HepG2 (cell line): ENCODE data around the gene ZNF554. TPM values are rescaled to one million over a fixed set of nuclear protein-coding genes. Genes with fewer than 3 reads are reported as not detected.

ENCODE experiments used
- CERS6 ChIP-seq: sonication (generic); formaldehyde crosslinking; IDR thresholded peaks from 2 replicates; pipeline ENCODE4 v1.5.0; 2020; ENCODE audit warnings: missing genetic modification reagents
- DMAP1 ChIP-seq: IDR thresholded peaks from 2 replicates; pipeline ENCODE4 v1.6.1; 2016
- E2F2 ChIP-seq: sonication (generic); formaldehyde crosslinking; IDR thresholded peaks from 2 replicates; pipeline ENCODE4 v1.4.0; 2020; ENCODE audit warnings: missing genetic modification reagents, borderline replicate concordance
- IRF9 ChIP-seq: sonication (generic); formaldehyde crosslinking; IDR thresholded peaks from 2 replicates; pipeline ENCODE4 v1.8.0; 2022; ENCODE audit warnings: missing genetic modification reagents, mild to moderate bottlenecking, borderline replicate concordance
- KDM3A ChIP-seq: IDR thresholded peaks from 2 replicates; pipeline ENCODE4 v1.6.1; 2018; ENCODE audit warnings: low read depth, missing compliant biosample characterization
- MAFF ChIP-seq: IDR thresholded peaks from 2 replicates; pipeline ENCODE4 v1.6.1; 2011; ENCODE audit warnings: low read depth, low read length, improper control_type of control experiment
- NFAT5 ChIP-seq: sonication (generic); formaldehyde crosslinking; IDR thresholded peaks from 2 replicates; pipeline ENCODE4 v1.4.0; 2020; ENCODE audit warnings: missing genetic modification reagents
- NFIC ChIP-seq: IDR thresholded peaks from 2 replicates; pipeline ENCODE4 v1.6.1; 2012; ENCODE audit warnings: mild to moderate bottlenecking, low read length, inconsistent platforms
- PAX8 ChIP-seq: sonication (generic); formaldehyde crosslinking; IDR thresholded peaks from 2 replicates; pipeline ENCODE4 v1.8.0; 2022; ENCODE audit warnings: mild to moderate bottlenecking, missing genetic modification reagents, borderline replicate concordance
- RELA ChIP-seq: sonication (generic); formaldehyde crosslinking; IDR thresholded peaks from 2 replicates; pipeline ENCODE4 v1.4.0; 2020; ENCODE audit warnings: missing genetic modification reagents
- RXRA ChIP-seq: sonication (generic); formaldehyde crosslinking; IDR thresholded peaks from 2 replicates; pipeline ENCODE4 v1.5.1; 2020; ENCODE audit warnings: missing genetic modification reagents
- SAP130 ChIP-seq: IDR thresholded peaks from 2 replicates; pipeline ENCODE4 v1.6.1; 2016; ENCODE audit warnings: low read depth
- SNAPC2 ChIP-seq: sonication (generic); formaldehyde crosslinking; IDR thresholded peaks from 2 replicates; pipeline ENCODE4 v1.8.1; 2022; ENCODE audit warnings: mild to moderate bottlenecking, missing genetic modification reagents
- TBP ChIP-seq: sonication (generic); formaldehyde crosslinking; IDR thresholded peaks from 2 replicates; pipeline ENCODE4 v1.5.0; 2020; ENCODE audit warnings: missing genetic modification reagents
- TOPORS ChIP-seq: sonication (generic); formaldehyde crosslinking; IDR thresholded peaks from 2 replicates; pipeline ENCODE4 v1.8.0; 2023; ENCODE audit warnings: mild to moderate bottlenecking, missing genetic modification reagents
- ZNF136 ChIP-seq: sonication (generic); formaldehyde crosslinking; IDR thresholded peaks from 2 replicates; pipeline ENCODE4 v1.8.1; 2022; ENCODE audit warnings: low read depth, mild to moderate bottlenecking, moderate library complexity, missing genetic modification reagents
- ZNF574 ChIP-seq: sonication (generic); formaldehyde crosslinking; IDR thresholded peaks from 2 replicates; pipeline ENCODE4 v1.4.0; 2020; ENCODE audit warnings: missing genetic modification reagents
- ZNF616 ChIP-seq: sonication (generic); formaldehyde crosslinking; IDR thresholded peaks from 2 replicates; pipeline ENCODE4 v1.5.0; 2020; ENCODE audit warnings: low read depth, mild to moderate bottlenecking, missing genetic modification reagents
- ZNF761 ChIP-seq: sonication (generic); formaldehyde crosslinking; conservative IDR thresholded peaks from 2 replicates; pipeline ENCODE4 v1.4.0; 2020; ENCODE audit warnings: mild to moderate bottlenecking, missing genetic modification reagents
- polyA plus RNA-seq, 8 experiments: library from polyadenylated mRNA; depleted of rRNA in 3 of 8; stranded (reverse) in 7 of 8; unstranded in 1 of 8; fragments of >200 nt; fragmentation: Illumina TruSeq in 4 of 8; extraction: Trizol in 4 of 8; gene quantifications; 2 replicates each; pipeline versions ENCODE4 v1.2.1 to v1.2.3, GENCODE V29; 2011 to 2016; ENCODE audit warnings: low read depth in 4 of 8, missing spikeins in 1 of 8, mixed read lengths in 1 of 8; ENCODE audit not compliant: insufficient read depth in 1 of 8
- total RNA-seq, 5 experiments: library from RNA; depleted of rRNA; stranded (reverse); fragments of >200 nt; fragmentation: Illumina TruSeq; extraction: Trizol; gene quantifications; 2 replicates each; pipeline ENCODE4 v1.2.3, GENCODE V29; 2016; ENCODE audit warnings: low read depth in 1 of 5

ZNF554 gene
- total and polyA plus RNA-seq, 2 of the 13 experiments (the other 11 are each of a cell fraction or from before 2014, with no cell fraction given), result 2.2 to 2.7 TPM

GRCh38 chr19:2819540-2820111 is at the start of gene ZNF554 (continued):
- no peak for TF ChIP-seq ZNF136
- no peak for TF ChIP-seq NFIC
- TF ChIP-seq TOPORS (CRISPR knock-in tag), result no peak
- peak; percentile 81 for TF ChIP-seq SAP130
- peak; percentile 82; the same call in 1 of the 2 replicates for TF ChIP-seq IRF9 (CRISPR knock-in tag)
- no peak for TF ChIP-seq SNAPC2 (CRISPR knock-in tag)
- no peak for TF ChIP-seq MAFF
- no peak for TF ChIP-seq E2F2 (CRISPR knock-in tag)
- TF ChIP-seq RXRA (CRISPR knock-in tag), result peak; percentile 56
- peak; percentile 100 for TF ChIP-seq ZNF574 (CRISPR knock-in tag)
- no peak for TF ChIP-seq PAX8 (CRISPR knock-in tag)
- no peak for TF ChIP-seq NFAT5 (CRISPR knock-in tag)
- no peak; the same call in 1 of the 2 replicates for TF ChIP-seq DMAP1 (CRISPR knock-in tag)
- TF ChIP-seq ZNF616 (CRISPR knock-in tag), result no peak
- peak; percentile 95; the same call in 1 of the 2 replicates for TF ChIP-seq RELA (CRISPR knock-in tag)
- 0 out of 2 replicates have a peak, but pooled peaks have one; percentile 76 for TF ChIP-seq ZNF761 (CRISPR knock-in tag)
- no peak for TF ChIP-seq CERS6 (CRISPR knock-in tag)
- TF ChIP-seq KDM3A (CRISPR knock-in tag), result peak; percentile 90; the same call in 1 of the 2 replicates
- no peak for TF ChIP-seq TBP (CRISPR knock-in tag)
